Gastrocnemius medialis (tissue), 4 donors: Measurements from ENCODE around the gene PRR33. TPM values are rescaled to one million over a fixed set of nuclear protein-coding genes. Genes with fewer than 3 reads are reported as not detected.
A peak's percentile ranks its signal among the peaks of the same experiment; 100 is the strongest.

Experiments used
- ATAC-seq, 2 donors: fragments of 150-250 bp; one replicate each; pipeline ENCODE4 v1.9.1; 2016
- DNase-seq, 2 donors: peaks; one replicate each; pipeline ENCODE4 v3.0.0-alpha.2; 2019
- H3K27ac ChIP-seq, 4 donors: fragments of 200-600 bp; sonication (generic); 1 replicate in 1 of 4; 2 replicates in 3 of 4; pipeline ENCODE4 v1.5.1; 2016 to 2018; ENCODE audit warnings: mild to moderate bottlenecking in 2 of 4, moderate library complexity in 1 of 4
- H3K27me3 ChIP-seq, 3 donors: fragments of 200-600 bp; sonication (generic) in 2 of 3; 1 replicate in 1 of 3; 2 replicates in 2 of 3; pipeline versions ENCODE4 v1.5.1 to v1.6.0; 2016 to 2019; ENCODE audit warnings: mild to moderate bottlenecking in 1 of 3, moderate library complexity in 1 of 3
- H3K36me3 ChIP-seq, 2 donors: fragments of 200-600 bp; sonication (generic) in 1 of 2; one replicate each; pipeline ENCODE4 v1.5.1; 2017 to 2018
- H3K4me1 ChIP-seq, 2 donors: fragments of 200-600 bp; sonication (generic) in 1 of 2; one replicate each; pipeline ENCODE4 v1.5.1; 2016 to 2017; ENCODE audit warnings: mild to moderate bottlenecking in 2 of 2
- H3K4me3 ChIP-seq, 4 donors: fragments of 200-600 bp; sonication (generic) in 3 of 4; 1 replicate in 1 of 4; 2 replicates in 3 of 4; pipeline ENCODE4 v1.5.1; 2016 to 2019; ENCODE audit warnings: mild to moderate bottlenecking in 2 of 4
- H3K9me3 ChIP-seq, 3 donors: fragments of 200-600 bp; sonication (generic) in 2 of 3; 1 replicate in 1 of 3; 2 replicates in 2 of 3; pipeline ENCODE4 v1.5.1; 2016 to 2019
- CTCF ChIP-seq, 5 experiments: fragments of 450-650 bp in 3 of 5; fragments of 200-600 bp in 2 of 5; sonication (generic) in 2 of 5; IDR thresholded peaks in 4 of 5; conservative IDR thresholded peaks in 1 of 5; 1 replicate in 4 of 5; 2 replicates in 1 of 5; pipeline ENCODE4 v1.5.1; 2016 to 2019; ENCODE audit warnings: antibody characterized with exemption in 5 of 5, mild to moderate bottlenecking in 3 of 5, moderate library complexity in 3 of 5
- POLR2A ChIP-seq, 2 donors: fragments of 450-650 bp; IDR thresholded peaks; one replicate each; pipeline ENCODE4 v1.6.1; 2017; ENCODE audit warnings: antibody characterized with exemption in 2 of 2, mild to moderate bottlenecking in 2 of 2, moderate library complexity in 2 of 2
- in situ Hi-C, 4 donors: fragments of 200-750 bp; cut with MboI; loops; one replicate each; pipeline versions ENCODE4 v1.15.0 to v1.8.0; 2017; ENCODE audit warnings: low sequenced_read_pairs in 4 of 4
- intact Hi-C: fragments of 100-400 bp; cut with DNase I; formaldehyde crosslinking; loops from one replicate; pipeline ENCODE4 v1.15.1; 2023; ENCODE audit warnings: low total_unique reads
- total RNA-seq, 4 donors: library from RNA; depleted of rRNA; stranded (reverse); fragments of >200 nt; gene quantifications; one replicate each; pipeline versions ENCODE4 v1.1.0 to v1.2.3, GENCODE V29; 2016

The PRR33 gene
- total RNA-seq, 4 donors from 2014 or later, result 0.16 to 2.3 (median 1.0) TPM

- in situ Hi-C loops, result no loop called here
- H3K4me3 ChIP-seq, result peak overlapping the region in 3 of 4 donors; percentile 21 to 37 (median 36)
- intact Hi-C loops, result no loop called here
- peaks cover 31 to 64% (median 58%) of the 10 kb centered on the region in 3 donors for H3K27me3 ChIP-seq
- no peaks in the 10 kb centered on the region for H3K9me3 ChIP-seq
- H3K4me1 ChIP-seq, result peaks cover 5 to 16% of the 10 kb centered on the region in 2 donors
- peak overlapping the region; percentile 58 to 73 (median 69) for H3K27ac ChIP-seq
- DNase-seq (no peak), ATAC-seq (peak in 1 of 2 donors; percentile 6)
- TF ChIP-seq POLR2A (IDR thresholded peaks at IDR 0.05) (no peak), CTCF (IDR thresholded peaks at IDR 0.05 in 4 of 5, conservative IDR thresholded peaks at IDR 0.05 in 1 of 5) (no peak)
- no peaks in the 10 kb centered on the region for H3K36me3 ChIP-seq
Measured at GRCh38 chr11:1870326-1870696, 21.4 kb downstream of the PRR33 start.

- intact Hi-C loops, result no loop called here
- ATAC-seq (peak in 1 of 2 donors; percentile 48), DNase-seq (no peak)
- Histone ChIP-seq H3K4me3 (peak overlapping the region; percentile 21 to 37 (median 28)), H3K9me3 (no peaks in the 10 kb centered on the region), H3K4me1 (peaks cover 7 to 20% of the 10 kb centered on the region in 2 donors), H3K27ac (peak overlapping the region; percentile 58 to 73 (median 69)), H3K36me3 (no peaks in the 10 kb centered on the region), H3K27me3 (peaks cover 26 to 57% (median 51%) of the 10 kb centered on the region in 3 donors)
- in situ Hi-C loops, result no loop called here
- TF ChIP-seq POLR2A (IDR thresholded peaks at IDR 0.05), result no peak
- TF ChIP-seq CTCF (IDR thresholded peaks at IDR 0.05 in 4 of 5, conservative IDR thresholded peaks at IDR 0.05 in 1 of 5), result peak in 1 of 5 experiments; percentile 28
Measured at GRCh38 chr11:1869427-1870325, 22.0 kb downstream of the PRR33 start.

- intact Hi-C loops (no loop called here), in situ Hi-C loops (no loop called here)
- H3K4me1 ChIP-seq, result peaks cover 16 to 29% of the 10 kb centered on the region in 2 donors
- DNase-seq, result no peak
- peak overlapping the region; percentile 58 to 73 (median 69) for H3K27ac ChIP-seq
- no peaks in the 10 kb centered on the region for H3K36me3 ChIP-seq
- ATAC-seq, result no peak
- peaks cover 23 to 52% (median 50%) of the 10 kb centered on the region in 3 donors for H3K27me3 ChIP-seq
- no peaks in the 10 kb centered on the region for H3K9me3 ChIP-seq
- TF ChIP-seq POLR2A (IDR thresholded peaks at IDR 0.05), result no peak
- no peak for TF ChIP-seq CTCF (IDR thresholded peaks at IDR 0.05 in 4 of 5, conservative IDR thresholded peaks at IDR 0.05 in 1 of 5)
- H3K4me3 ChIP-seq, result peak overlapping the region; percentile 21 to 37 (median 32)
Measured at GRCh38 chr11:1868636-1869291, 22.9 kb downstream of the PRR33 start.

- intact Hi-C loops, result no loop called here
- Histone ChIP-seq H3K27ac (peak overlapping the region; percentile 58 to 73 (median 69)), H3K4me1 (peaks cover 22 to 35% of the 10 kb centered on the region in 2 donors), H3K9me3 (no peaks in the 10 kb centered on the region), H3K27me3 (peaks cover 23 to 52% (median 50%) of the 10 kb centered on the region in 3 donors), H3K36me3 (no peaks in the 10 kb centered on the region), H3K4me3 (peak overlapping the region in 2 of 4 donors; percentile 21 to 37)
- TF ChIP-seq POLR2A (IDR thresholded peaks at IDR 0.05) (no peak), CTCF (IDR thresholded peaks at IDR 0.05 in 4 of 5, conservative IDR thresholded peaks at IDR 0.05 in 1 of 5) (no peak)
- no peak for ATAC-seq
- in situ Hi-C loops, result no loop called here
- DNase-seq, result no peak
Measured at GRCh38 chr11:1868056-1868635, 23.5 kb downstream of the PRR33 start.
